OCI-LY1 (cell line): Measurements from ENCODE around the gene SCIN.
"Not testable (repeated sequence)": the region's sequence is repeated elsewhere in the genome, so short reads cannot be mapped to it uniquely, and the experiment has no call there.

Experiments used
- H2AFZ ChIP-seq: fragments of 200-600 bp; sonication (generic), shearing (Covaris generic); 2 replicates; pipeline ENCODE4 v1.6.0; 2014; ENCODE audit warnings: antibody characterized with exemption, mild to moderate bottlenecking, low read length
- H3F3A ChIP-seq: fragments of 200-600 bp; sonication (generic), shearing (Covaris generic); 2 replicates; pipeline ENCODE4 v1.6.0; 2014; ENCODE audit warnings: mild to moderate bottlenecking, antibody characterized with exemption, low read length, moderate library complexity; ENCODE audit not compliant: insufficient read depth
- H3K27ac ChIP-seq: fragments of 200-600 bp; sonication (generic); 2 replicates; pipeline ENCODE4 v1.5.1; 2014; ENCODE audit warnings: low read length, mixed run types, mild to moderate bottlenecking, low read depth; ENCODE audit not compliant: poor library complexity, severe bottlenecking
- H3K27me3 ChIP-seq: fragments of 200-600 bp; sonication (generic); 2 replicates; pipeline ENCODE4 v1.6.0; 2014; ENCODE audit warnings: antibody characterized with exemption, mild to moderate bottlenecking, low read length, moderate library complexity; ENCODE audit not compliant: insufficient read depth
- H3K36me3 ChIP-seq: fragments of 200-600 bp; sonication (generic); 2 replicates; pipeline ENCODE4 v1.6.1; 2014; ENCODE audit warnings: mild to moderate bottlenecking, antibody characterized with exemption, low read length, moderate library complexity, mixed read lengths; ENCODE audit not compliant: insufficient read depth
- H3K4me1 ChIP-seq: fragments of 200-600 bp; sonication (generic); 2 replicates; pipeline ENCODE4 v1.5.1; 2014; ENCODE audit warnings: mild to moderate bottlenecking, low read length, moderate library complexity; ENCODE audit not compliant: insufficient read depth, severe bottlenecking
- H3K4me2 ChIP-seq: fragments of 200-600 bp; sonication (generic), shearing (Covaris generic); 2 replicates; pipeline ENCODE4 v1.6.1; 2014; ENCODE audit warnings: low read length
- H3K4me3 ChIP-seq: fragments of 200-600 bp; sonication (generic); 2 replicates; pipeline ENCODE4 v1.5.1; 2014; ENCODE audit warnings: low read length, low read depth, mild to moderate bottlenecking, mixed read lengths; ENCODE audit not compliant: poor library complexity, severe bottlenecking
- H3K79me2 ChIP-seq: fragments of 200-600 bp; shearing (Covaris generic); 2 replicates; pipeline ENCODE4 v1.6.1; 2016; ENCODE audit warnings: mixed run types, low read length, mixed read lengths; ENCODE audit not compliant: insufficient read depth
- H3K9ac ChIP-seq: fragments of 200-600 bp; sonication (generic), shearing (Covaris generic); 2 replicates; pipeline ENCODE4 v1.6.1; 2014; ENCODE audit warnings: mild to moderate bottlenecking, low read length, mixed read lengths
- H3K9me2 ChIP-seq: fragments of 200-600 bp; sonication (generic), shearing (Covaris generic); 2 replicates; pipeline ENCODE4 v1.6.1; 2014; ENCODE audit warnings: low read depth, mild to moderate bottlenecking, low read length, mixed read lengths
- H3K9me3 ChIP-seq: fragments of 200-600 bp; shearing (Covaris generic); 2 replicates; pipeline ENCODE4 v1.6.1; 2014; ENCODE audit warnings: low read length, mixed read lengths
- H4K20me1 ChIP-seq: fragments of 200-600 bp; sonication (generic), shearing (Covaris generic); 2 replicates; pipeline ENCODE4 v1.6.0; 2016; ENCODE audit warnings: mild to moderate bottlenecking, low read length; ENCODE audit not compliant: insufficient read depth
- CTCF ChIP-seq: fragments of 200-600 bp; sonication (generic), shearing (Covaris generic); IDR thresholded peaks from 2 replicates; pipeline ENCODE4 v1.5.1; 2017; ENCODE audit warnings: mild to moderate bottlenecking, antibody characterized with exemption, low read length, moderate library complexity, mixed read lengths
- EZH2 ChIP-seq: fragments of 200-600 bp; sonication (generic), shearing (Covaris generic); IDR thresholded peaks from 2 replicates; pipeline ENCODE4 v1.8.0; 2017; ENCODE audit warnings: borderline replicate concordance, mixed run types, mild to moderate bottlenecking, antibody characterized with exemption, low read length, moderate library complexity, mixed read lengths

SCIN gene

GRCh38 chr7:12686891-12687717 is 116.6 kb downstream of the SCIN start, which contains the start of gene ARL4A:
Gene ARL4A (plus strand): TSS chr7:12687633. CDS start chr7:12688255, 622 bp downstream.
- Histone ChIP-seq H4K20me1 (no peaks in the 10 kb centered on the region), H3K9me3 (no peaks in the 10 kb centered on the region), H3K27ac (no peak within 1 kb of the TSS), H3K36me3 (no peaks in the 10 kb centered on the region), H3K4me3 (no peak within 1 kb of the TSS), H3K27me3 (no peaks in the 10 kb centered on the region), H3F3A (no peaks in the 10 kb centered on the region), H3K4me1 (no peaks in the 10 kb centered on the region), H2AFZ (no peak within 1 kb of the TSS), H3K4me2 (no peak within 1 kb of the TSS), H3K9me2 (no peaks in the 10 kb centered on the region), H3K9ac (no peak within 1 kb of the TSS), H3K79me2 (no peaks in the 10 kb centered on the region)
- no peak for TF ChIP-seq CTCF
- no peak for TF ChIP-seq EZH2

GRCh38 chr7:12687718-12688171 is 117.2 kb downstream of the SCIN start:
- Histone ChIP-seq H3K9ac (no peak overlapping the region), H3K4me2 (no peak overlapping the region), H3K9me2 (no peaks in the 10 kb centered on the region), H3F3A (no peaks in the 10 kb centered on the region), H3K4me3 (no peak overlapping the region), H4K20me1 (no peaks in the 10 kb centered on the region), H2AFZ (no peak overlapping the region), H3K4me1 (no peaks in the 10 kb centered on the region), H3K36me3 (no peaks in the 10 kb centered on the region), H3K79me2 (no peaks in the 10 kb centered on the region), H3K9me3 (no peaks in the 10 kb centered on the region), H3K27ac (no peak overlapping the region), H3K27me3 (no peaks in the 10 kb centered on the region)
- TF ChIP-seq EZH2, result no peak
- TF ChIP-seq CTCF, result no peak

- H3F3A ChIP-seq, H3K27me3 ChIP-seq, H3K4me3 ChIP-seq, H3K79me2 ChIP-seq, H3K4me1 ChIP-seq, H3K27ac ChIP-seq, H3K9me2 ChIP-seq, H2AFZ ChIP-seq, H3K36me3 ChIP-seq, H3K4me2 ChIP-seq, H3K9ac ChIP-seq, H4K20me1 ChIP-seq, H3K9me3 ChIP-seq: not testable (repeated sequence)
Observed at GRCh38 chr7:12688485-12689170, 118.1 kb downstream of the SCIN start.
